ENCODE data around the gene DNAJC28. TPM values are rescaled to one million over a fixed set of nuclear protein-coding genes. Genes with fewer than 3 reads are reported as not detected.

The DNAJC28 gene
- total RNA-seq, 4 donors from 2014 or later, result 5.6 to 12.3 (median 9.3) TPM

GRCh38 chr21:33444499-33444898, 47.0 kb downstream of the DNAJC28 start:
- peaks cover 34 to 42% of the 10 kb centered on the region in 2 donors for H3K4me1 ChIP-seq
- peaks cover 4 to 12% of the 10 kb centered on the region in 2 donors for H3K36me3 ChIP-seq
- intact Hi-C loops (cut with DNase I), result loop anchor here (10.0 kb wide), 1 partner anchor 610 kb away; no protein-coding TSS in a partner anchor
- WGBS, 2 donors, result 13 to 38% methylated on average over 2 of the region's 2 CpGs
- no peaks in the 10 kb centered on the region for H3K27me3 ChIP-seq
- no peak overlapping the region for H3K4me3 ChIP-seq (replicated peaks in 1 of 3)
- H3K27ac ChIP-seq, result peak overlapping the region; percentile 91 to 97 (median 95)
- no peak for TF ChIP-seq POLR2A (IDR thresholded peaks at IDR 0.05)
- no peak for TF ChIP-seq CTCF (IDR thresholded peaks at IDR 0.05)
- peak; percentile 86 to 90 for DNase-seq
- no peaks in the 10 kb centered on the region for H3K9me3 ChIP-seq

GRCh38 chr21:33443194-33443593, 48.3 kb downstream of the DNAJC28 start:
- peak; percentile 93 to 96 for DNase-seq
- peak overlapping the region; percentile 91 to 97 (median 95) for H3K27ac ChIP-seq
- WGBS, 2 donors, result 44 to 57% methylated on average over 5 of the region's 5 CpGs
- H3K27me3 ChIP-seq, result no peaks in the 10 kb centered on the region
- intact Hi-C loops (cut with DNase I), result loop anchor here (10.0 kb wide), 1 partner anchor 608 kb away; no protein-coding TSS in a partner anchor
- peak in 4 of 6 experiments; percentile 16 to 30 (median 22) for TF ChIP-seq CTCF (IDR thresholded peaks at IDR 0.05)
- peak in 1 of 2 donors; percentile 20 for TF ChIP-seq POLR2A (IDR thresholded peaks at IDR 0.05)
- H3K4me1 ChIP-seq, result peaks cover 34 to 42% of the 10 kb centered on the region in 2 donors
- peaks cover 12 to 16% of the 10 kb centered on the region in 2 donors for H3K36me3 ChIP-seq
- H3K9me3 ChIP-seq, result no peaks in the 10 kb centered on the region
- no peak overlapping the region for H3K4me3 ChIP-seq (replicated peaks in 1 of 3)

- no peaks in the 10 kb centered on the region for H3K27me3 ChIP-seq
- peak overlapping the region; percentile 77 to 97 (median 95) for H3K27ac ChIP-seq
- no peaks in the 10 kb centered on the region for H3K9me3 ChIP-seq
- peaks cover 22 to 26% of the 10 kb centered on the region in 2 donors for H3K36me3 ChIP-seq
- no peak overlapping the region for H3K4me3 ChIP-seq (replicated peaks in 1 of 3)
- TF ChIP-seq POLR2A (IDR thresholded peaks at IDR 0.05) (peak in 1 of 2 donors; percentile 37), CTCF (IDR thresholded peaks at IDR 0.05) (no peak)
- peak; percentile 93 for DNase-seq
- H3K4me1 ChIP-seq, result peaks cover 34 to 42% of the 10 kb centered on the region in 2 donors
- 43 to 58% methylated on average over 10 to 11 of the region's 11 CpGs for WGBS, 2 donors
- intact Hi-C loops (cut with DNase I), result loop anchor here (10.0 kb wide), 1 partner anchor 607 kb away; no protein-coding TSS in a partner anchor
These were observed 49.7 kb downstream of the DNAJC28 start for GRCh38 chr21:33441489-33442477.

Other genes starting within 250 kb of the DNAJC28 start
- gene IL10RB, start 225.3 kb downstream of the DNAJC28 start, total RNA-seq, result 10 to 100 TPM; 20.5 to 53.1 (median 21.4) TPM
- gene IFNAR1, start 166.7 kb downstream of the DNAJC28 start, total RNA-seq, result 10 to 100 TPM; 37.0 to 51.2 (median 42.4) TPM
- 100 to 1,000 TPM in 1 of 4 donors, 10 to 100 TPM in 3; 64.9 to 100 (median 79.0) TPM for gene IFNGR2, start 88.3 kb downstream of the DNAJC28 start, total RNA-seq
- 100 to 1,000 TPM; 202 to 399 (median 295) TPM for gene TMEM50B, start 11.7 kb downstream of the DNAJC28 start, total RNA-seq
- 100 to 1,000 TPM in 2 of 4 donors, 10 to 100 TPM in 2; 53.8 to 130 (median 84.5) TPM for gene GART, start 50.4 kb upstream of the DNAJC28 start, total RNA-seq
- 100 to 1,000 TPM; 283 to 425 (median 334) TPM for gene SON, start 51.3 kb upstream of the DNAJC28 start, total RNA-seq
- gene DONSON, start 97.0 kb upstream of the DNAJC28 start, total RNA-seq, result 10 to 100 TPM in 1 of 4 donors, 1 to 10 TPM in 3; 4.2 to 13.3 (median 6.7) TPM
- 10 to 100 TPM; 27.9 to 53.5 (median 33.9) TPM for gene CRYZL1, start 150.0 kb upstream of the DNAJC28 start, total RNA-seq
- 10 to 100 TPM; 29.6 to 42.2 (median 41.1) TPM for gene ITSN1, start 150.8 kb upstream of the DNAJC28 start, total RNA-seq

Data from thyroid gland (tissue), 4 donors.